ENCODE data around the gene IFT172.
A peak's percentile ranks its signal among the peaks of the same experiment; 100 is the strongest.
"Not testable (repeated sequence)": the region's sequence is repeated elsewhere in the genome, so short reads cannot be mapped to it uniquely, and the experiment has no call there.

IFT172 gene

GRCh38 chr2:27492557-27492956 lies 3.0 kb upstream of the IFT172 start:
- no peak for DNase-seq

- DNase-seq: no peak
Observed at GRCh38 chr2:27489118-27489497, 435 bp downstream of the IFT172 start.

GRCh38 chr2:27485496-27485895 lies 4.0 kb downstream of the IFT172 start:
- no peak for DNase-seq

GRCh38 chr2:27471961-27472360 lies 17.6 kb downstream of the IFT172 start:
- DNase-seq: no peak

DNA sequence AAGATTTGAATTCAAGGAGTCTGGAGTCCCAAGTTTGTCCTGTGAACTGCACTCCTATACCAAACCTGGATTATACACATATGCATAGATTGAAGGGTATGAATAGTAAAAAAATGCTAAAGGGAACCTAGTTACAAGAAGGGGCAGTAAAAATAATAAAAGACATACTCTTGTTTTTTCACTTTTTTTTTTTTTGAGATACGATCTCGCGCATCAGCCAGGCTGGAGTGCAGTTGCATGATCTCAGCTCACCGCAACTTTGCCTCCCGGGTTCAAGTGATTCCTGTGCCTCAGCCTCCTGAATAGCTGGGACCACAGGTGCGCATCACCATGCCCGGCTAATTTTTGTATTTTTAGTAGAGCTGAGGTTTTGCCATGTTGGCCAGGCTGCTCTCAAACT lies 25.1 kb downstream of the IFT172 start:
- no peak for DNase-seq

- no peak for DNase-seq
Observed at GRCh38 chr2:27461118-27461517, 28.4 kb downstream of the IFT172 start.

- DNase-seq: no peak
Observed at GRCh38 chr2:27453968-27454367, 35.6 kb downstream of the IFT172 start.

- DNase-seq: no peak
Observed at GRCh38 chr2:27451095-27451494, 38.4 kb downstream of the IFT172 start.

GRCh38 chr2:27448381-27448780 lies 41.2 kb downstream of the IFT172 start:
- no peak for DNase-seq

DNA sequence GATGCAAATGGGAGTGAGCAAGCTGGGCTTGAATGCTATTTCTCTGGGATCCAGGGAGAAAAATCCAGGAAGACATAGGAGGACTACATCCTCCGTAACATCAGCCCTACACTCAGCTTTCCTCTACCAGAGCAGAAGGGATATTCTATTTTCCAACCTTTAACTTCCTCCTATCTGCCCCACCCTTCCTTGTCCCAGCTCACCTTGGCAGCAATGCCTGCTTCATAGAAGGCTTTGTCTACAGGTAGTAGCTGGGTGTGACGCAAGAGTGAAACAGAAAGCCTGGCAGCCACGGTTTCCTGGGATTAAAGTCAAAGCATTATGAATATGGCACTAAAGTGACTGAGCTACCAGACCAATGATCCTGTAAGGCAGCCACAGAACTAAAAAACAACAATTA lies 43.5 kb downstream of the IFT172 start:
- DNase-seq: no peak

DNA sequence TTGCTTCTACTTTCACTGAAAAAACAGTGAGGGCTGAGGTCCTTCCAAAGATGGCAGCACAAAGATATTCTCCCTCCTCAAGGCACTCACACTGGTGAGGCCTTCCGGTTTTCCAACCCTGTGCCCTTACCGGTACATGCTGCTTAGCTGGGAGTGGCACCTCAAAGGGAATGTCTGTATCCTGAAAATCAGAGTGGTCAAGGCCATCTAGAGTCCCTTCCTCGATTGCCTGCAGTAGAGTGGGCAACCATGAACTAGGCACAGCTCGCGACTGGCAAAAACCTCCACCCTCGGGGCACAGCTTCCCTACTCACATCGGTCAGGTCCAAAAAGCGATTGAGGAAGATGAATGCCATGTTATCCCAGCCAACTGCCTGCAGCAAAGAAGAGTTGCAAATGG lies 43.9 kb downstream of the IFT172 start:
- DNase-seq: no peak

DNA sequence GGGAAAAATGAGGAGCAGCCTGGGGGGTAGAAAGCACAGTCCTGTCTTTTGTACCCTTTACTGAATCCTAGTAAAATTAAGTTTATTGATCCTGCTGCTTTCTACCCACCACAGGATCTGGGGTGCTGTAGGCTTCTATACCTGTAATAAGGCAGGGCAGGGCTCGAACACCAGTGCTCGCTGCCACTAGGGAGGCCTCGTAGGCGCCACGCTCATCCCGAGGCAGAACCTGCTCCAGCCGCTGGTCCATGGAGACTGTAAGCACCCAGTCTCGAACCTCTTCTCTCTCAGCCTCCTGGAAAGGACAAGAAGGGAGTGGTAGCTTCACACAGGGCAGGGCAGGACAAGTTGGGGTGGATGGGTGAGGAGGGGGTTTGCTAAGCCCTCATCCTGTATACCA lies 44.4 kb downstream of the IFT172 start:
- DNase-seq: no peak

- DNase-seq: no peak
Observed at GRCh38 chr2:27442920-27443282, 46.6 kb downstream of the IFT172 start.

DNA sequence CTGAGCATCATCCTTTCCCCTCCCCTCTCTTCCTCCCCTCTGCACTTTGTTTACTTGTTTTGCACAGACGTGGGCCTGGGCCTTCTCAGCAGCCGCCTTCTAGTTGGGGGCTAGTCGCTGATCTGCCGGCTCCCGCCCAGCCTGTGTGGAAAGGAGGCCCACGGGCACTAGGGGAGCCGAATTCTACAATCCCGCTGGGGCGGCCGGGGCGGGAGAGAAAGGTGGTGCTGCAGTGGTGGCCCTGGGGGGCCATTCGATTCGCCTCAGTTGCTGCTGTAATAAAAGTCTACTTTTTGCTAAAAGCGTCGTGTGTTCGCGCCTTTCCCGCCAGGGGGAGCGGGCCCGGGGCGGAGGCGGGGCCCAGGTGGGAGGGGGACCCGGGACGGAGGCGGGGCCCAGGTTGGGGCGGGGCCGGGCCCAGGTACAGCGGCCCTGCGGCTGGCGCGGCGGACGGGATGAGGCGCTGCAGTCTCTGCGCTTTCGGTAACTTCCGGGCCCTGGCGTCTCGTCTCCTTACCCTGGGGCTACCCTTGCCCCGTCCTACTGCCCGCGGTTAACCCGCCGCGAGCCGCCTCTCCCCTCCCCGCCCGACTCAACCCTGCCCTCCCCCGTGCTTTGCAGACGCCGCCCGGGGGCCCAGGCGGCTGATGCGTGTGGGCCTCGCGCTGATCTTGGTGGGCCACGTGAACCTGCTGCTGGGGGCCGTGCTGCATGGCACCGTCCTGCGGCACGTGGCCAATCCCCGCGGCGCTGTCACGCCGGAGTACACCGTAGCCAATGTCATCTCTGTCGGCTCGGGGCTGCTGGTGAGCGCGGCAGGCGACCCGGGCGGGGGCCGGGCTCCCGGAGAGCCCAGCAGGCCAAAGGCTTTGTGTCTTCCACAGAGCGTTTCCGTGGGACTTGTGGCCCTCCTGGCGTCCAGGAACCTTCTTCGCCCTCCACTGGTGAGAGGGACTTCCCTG lies 47.3 kb downstream of the IFT172 start, which contains the start of gene KRTCAP3:
Gene KRTCAP3, plus strand, starts transcription at position 424 of the 962 bp plus-strand sequence. Its CDS starts 32 bp downstream, at position 456.
- DNase-seq: no peak

DNA sequence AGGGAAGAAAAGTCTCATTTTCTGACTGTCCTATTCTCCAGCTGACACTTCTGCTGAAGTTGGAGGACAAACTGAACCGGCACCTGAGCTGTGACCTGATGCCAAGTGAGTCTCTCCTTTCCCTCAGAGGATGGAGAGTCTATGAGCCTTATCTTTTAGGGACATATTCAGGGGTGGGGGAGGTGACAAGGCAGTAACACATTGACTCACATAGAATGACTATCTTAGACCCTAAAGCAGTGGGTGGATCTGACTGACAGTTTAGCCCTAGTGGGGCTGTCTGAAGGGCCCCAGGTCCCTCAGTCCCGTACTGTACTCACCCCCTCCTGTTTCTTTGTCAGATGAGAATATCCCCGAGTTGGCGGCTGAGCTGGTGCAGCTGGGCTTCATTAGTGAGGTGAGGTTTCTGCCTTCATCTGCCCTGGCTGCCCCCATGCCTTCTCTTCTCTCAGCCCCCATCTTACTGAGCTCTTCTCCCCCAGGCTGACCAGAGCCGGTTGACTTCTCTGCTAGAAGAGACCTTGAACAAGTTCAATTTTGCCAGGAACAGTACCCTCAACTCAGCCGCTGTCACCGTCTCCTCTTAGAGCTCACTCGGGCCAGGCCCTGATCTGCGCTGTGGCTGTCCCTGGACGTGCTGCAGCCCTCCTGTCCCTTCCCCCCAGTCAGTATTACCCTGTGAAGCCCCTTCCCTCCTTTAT lies 48.2 kb downstream of the IFT172 start:
- DNase-seq: no peak

- DNase-seq: no peak
Observed at GRCh38 chr2:27435628-27436027, 53.9 kb downstream of the IFT172 start.

- no peak for DNase-seq
Observed at GRCh38 chr2:27431395-27431794, 58.1 kb downstream of the IFT172 start.

DNA sequence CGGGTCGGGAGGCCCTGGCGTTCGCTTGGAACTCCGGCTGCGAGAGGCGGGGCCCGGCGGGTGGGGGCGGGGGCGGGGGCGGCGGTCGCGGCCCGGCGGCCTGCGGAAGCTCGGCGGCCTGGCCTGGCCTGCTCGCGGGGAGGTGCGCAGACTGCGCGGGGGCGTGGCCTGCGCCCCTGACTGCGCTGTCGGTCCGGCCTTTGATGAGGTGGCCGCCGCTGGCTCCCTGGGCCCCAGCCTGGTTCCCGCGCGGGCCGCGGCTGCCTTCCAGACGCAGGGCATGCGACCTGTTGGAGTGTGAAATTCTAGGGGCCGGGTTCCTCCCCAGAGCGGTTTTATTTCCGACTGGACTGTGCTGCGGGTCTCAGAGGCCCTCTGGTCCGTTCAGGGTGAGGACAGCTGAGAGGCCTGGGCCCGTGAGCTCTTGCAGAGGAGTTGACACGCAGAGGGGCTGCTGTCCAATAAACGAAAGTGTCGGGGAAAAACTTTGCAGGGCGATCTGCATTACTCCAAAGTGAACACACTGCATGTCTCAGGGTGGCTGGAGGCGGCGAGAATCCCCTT lies 60.5 kb downstream of the IFT172 start:
- DNase-seq: peak; percentile 1

DNA sequence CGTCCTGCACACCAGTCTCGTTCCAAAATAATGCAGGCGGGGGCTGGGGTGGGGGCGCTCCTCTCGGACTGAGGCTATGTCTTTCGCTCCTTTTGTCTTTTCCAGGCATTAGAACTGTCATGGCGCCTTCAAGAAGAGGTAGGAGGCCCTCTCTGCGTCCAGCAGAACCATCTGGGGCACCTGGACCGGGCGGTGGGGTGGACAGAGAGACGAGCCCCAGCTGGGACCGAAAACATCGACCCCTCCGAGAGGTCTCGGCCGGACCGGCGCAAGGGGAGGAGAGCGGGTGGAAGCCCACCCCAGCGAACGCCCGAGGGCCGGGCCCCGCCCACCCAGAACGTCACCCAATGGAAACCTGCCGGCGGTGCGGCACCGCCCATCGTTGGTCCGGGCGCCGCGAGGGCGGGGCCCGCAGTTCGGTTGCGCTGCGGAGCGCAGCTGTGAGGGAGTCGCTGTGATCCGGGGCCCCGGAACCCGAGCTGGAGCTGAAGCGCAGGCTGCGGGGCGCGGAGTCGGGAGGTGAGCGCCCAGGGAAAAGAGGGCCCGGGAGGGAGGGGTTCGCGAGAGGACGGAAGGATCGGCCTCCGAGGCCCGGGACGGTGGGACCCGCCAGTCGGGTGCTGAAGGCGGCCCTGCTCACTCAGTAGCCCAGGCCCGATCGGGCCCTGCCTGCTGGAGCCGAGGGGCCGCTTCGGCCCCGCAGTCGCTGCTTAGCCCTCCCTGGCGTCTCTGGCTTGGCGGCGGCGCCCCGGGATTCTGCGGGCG lies 61.1 kb downstream of the IFT172 start, which contains the start of gene NRBP1:
Gene NRBP1, plus strand, starts transcription at position 419 of the 765 bp plus-strand sequence. CDS start 4,643 bp downstream, outside the sequence.
- peak; percentile 71 for DNase-seq

DNA sequence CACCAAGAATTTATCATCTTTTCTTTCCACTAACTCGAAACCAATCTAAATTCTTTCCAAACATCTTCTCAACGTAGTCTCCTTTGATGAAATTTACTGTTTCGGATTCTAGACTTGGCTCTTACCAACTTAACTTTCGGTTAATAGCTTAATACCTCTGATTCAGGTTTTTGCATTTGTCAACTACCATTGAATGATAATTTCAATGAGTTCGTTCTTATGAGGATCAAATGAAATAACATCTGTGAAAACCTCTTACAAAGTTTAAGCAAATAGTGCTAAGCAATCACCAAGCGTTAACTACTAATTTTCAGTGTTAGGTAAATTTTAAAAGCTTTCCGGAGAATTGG lies 61.7 kb downstream of the IFT172 start:
- DNase-seq: no peak

GRCh38 chr2:27425039-27425438 lies 64.5 kb downstream of the IFT172 start:
- not testable (repeated sequence) for DNase-seq

- no peak for DNase-seq
Observed at GRCh38 chr2:27422958-27423357, 66.6 kb downstream of the IFT172 start.

- no peak for DNase-seq
Observed at GRCh38 chr2:27421660-27422250, 67.8 kb downstream of the IFT172 start.

Data from NCI-H1694 (cell line).